ENCODE data around the gene SLX9.

Gene SLX9

GRCh38 chr21:45018131-45019075 lies 78.6 kb downstream of the SLX9 start:
- no peak overlapping the region for H2AFZ ChIP-seq (ENCODE audit: low read depth, low read length)
- no peak overlapping the region for H3K4me2 ChIP-seq (ENCODE audit: insufficient read depth, low read length)
- H3K4me3 ChIP-seq (ENCODE audit: low read depth in 1 of 2, low read length in 2 of 2) = no peak overlapping the region
- no peaks in the 10 kb centered on the region for H3K36me3 ChIP-seq (ENCODE audit: insufficient read depth, low read length)
- H4K20me1 ChIP-seq (ENCODE audit: insufficient read depth, low read length) = no peaks in the 10 kb centered on the region
- no peak overlapping the region for H3K27ac ChIP-seq (ENCODE audit: low read length)
- no peaks in the 10 kb centered on the region for H3K79me2 ChIP-seq (ENCODE audit: insufficient read depth, low read length)
- DNase-seq = no peak
- H3K4me1 ChIP-seq (ENCODE audit: insufficient read depth, low read length) = no peaks in the 10 kb centered on the region
- no peak overlapping the region for H3K9ac ChIP-seq (ENCODE audit: low read depth, low read length)
- no peaks in the 10 kb centered on the region for H3K27me3 ChIP-seq (ENCODE audit: insufficient read depth, low read length, poor library complexity)
- ATAC-seq (ENCODE audit: insufficient read depth, low read depth) = no peak
- no peak for TF ChIP-seq CTCF (IDR thresholded peaks at IDR 0.05; ENCODE audit: borderline replicate concordance, extremely low read depth, low read length, poor library complexity, severe bottlenecking)
- no peak for TF ChIP-seq EZH2 (IDR thresholded peaks at IDR 0.05; ENCODE audit: borderline replicate concordance, low read depth, low read length, severe bottlenecking)
- H3K9me3 ChIP-seq (ENCODE audit: insufficient read depth, low read length, severe bottlenecking) = peaks cover under 1% of the 10 kb centered on the region

- no peak for TF ChIP-seq CTCF (IDR thresholded peaks at IDR 0.05; ENCODE audit: borderline replicate concordance, extremely low read depth, low read length, poor library complexity, severe bottlenecking)
- no peak for TF ChIP-seq EZH2 (IDR thresholded peaks at IDR 0.05; ENCODE audit: borderline replicate concordance, low read depth, low read length, severe bottlenecking)
- H3K4me2 ChIP-seq (ENCODE audit: insufficient read depth, low read length) = no peak overlapping the region
- no peak overlapping the region for H3K27ac ChIP-seq (ENCODE audit: low read length)
- DNase-seq = no peak
- peaks cover 4% of the 10 kb centered on the region for H3K9me3 ChIP-seq (ENCODE audit: insufficient read depth, low read length, severe bottlenecking)
- no peak overlapping the region for H2AFZ ChIP-seq (ENCODE audit: low read depth, low read length)
- no peak for ATAC-seq (ENCODE audit: insufficient read depth, low read depth)
- no peaks in the 10 kb centered on the region for H3K27me3 ChIP-seq (ENCODE audit: insufficient read depth, low read length, poor library complexity)
- H3K9ac ChIP-seq (ENCODE audit: low read depth, low read length) = no peak overlapping the region
- no peaks in the 10 kb centered on the region for H3K79me2 ChIP-seq (ENCODE audit: insufficient read depth, low read length)
- no peaks in the 10 kb centered on the region for H3K4me1 ChIP-seq (ENCODE audit: insufficient read depth, low read length)
- H4K20me1 ChIP-seq (ENCODE audit: insufficient read depth, low read length) = no peaks in the 10 kb centered on the region
- H3K4me3 ChIP-seq (ENCODE audit: low read depth in 1 of 2, low read length in 2 of 2) = no peak overlapping the region
- H3K36me3 ChIP-seq (ENCODE audit: insufficient read depth, low read length) = no peaks in the 10 kb centered on the region
Observed at GRCh38 chr21:45019076-45019886, 79.5 kb downstream of the SLX9 start.

- Histone ChIP-seq H3K9me3 (ENCODE audit: insufficient read depth, low read length, severe bottlenecking) (peaks cover 4% of the 10 kb centered on the region), H3K4me1 (ENCODE audit: insufficient read depth, low read length) (no peaks in the 10 kb centered on the region), H4K20me1 (ENCODE audit: insufficient read depth, low read length) (no peaks in the 10 kb centered on the region), H3K4me2 (ENCODE audit: insufficient read depth, low read length) (no peak overlapping the region), H3K27me3 (ENCODE audit: insufficient read depth, low read length, poor library complexity) (no peaks in the 10 kb centered on the region), H2AFZ (ENCODE audit: low read depth, low read length) (no peak overlapping the region), H3K4me3 (ENCODE audit: low read depth in 1 of 2, low read length in 2 of 2) (no peak overlapping the region), H3K36me3 (ENCODE audit: insufficient read depth, low read length) (no peaks in the 10 kb centered on the region), H3K79me2 (ENCODE audit: insufficient read depth, low read length) (no peaks in the 10 kb centered on the region), H3K9ac (ENCODE audit: low read depth, low read length) (no peak overlapping the region), H3K27ac (ENCODE audit: low read length) (no peak overlapping the region)
- ATAC-seq (ENCODE audit: insufficient read depth, low read depth) = no peak
- DNase-seq = no peak
- TF ChIP-seq EZH2 (IDR thresholded peaks at IDR 0.05; ENCODE audit: borderline replicate concordance, low read depth, low read length, severe bottlenecking) (no peak), CTCF (IDR thresholded peaks at IDR 0.05; ENCODE audit: borderline replicate concordance, extremely low read depth, low read length, poor library complexity, severe bottlenecking) (no peak)
Observed at GRCh38 chr21:45019887-45020537, 80.2 kb downstream of the SLX9 start.

Data from DND-41 (cell line).